Bone marrow (tissue), 2 donors: ENCODE data around the gene ILKAP.

Experiments
- DNase-seq, 2 donors: peaks; one replicate each; lab custom pipeline; 2025; lab: John Stamatoyannopoulos, UW

The ILKAP gene, protein sequence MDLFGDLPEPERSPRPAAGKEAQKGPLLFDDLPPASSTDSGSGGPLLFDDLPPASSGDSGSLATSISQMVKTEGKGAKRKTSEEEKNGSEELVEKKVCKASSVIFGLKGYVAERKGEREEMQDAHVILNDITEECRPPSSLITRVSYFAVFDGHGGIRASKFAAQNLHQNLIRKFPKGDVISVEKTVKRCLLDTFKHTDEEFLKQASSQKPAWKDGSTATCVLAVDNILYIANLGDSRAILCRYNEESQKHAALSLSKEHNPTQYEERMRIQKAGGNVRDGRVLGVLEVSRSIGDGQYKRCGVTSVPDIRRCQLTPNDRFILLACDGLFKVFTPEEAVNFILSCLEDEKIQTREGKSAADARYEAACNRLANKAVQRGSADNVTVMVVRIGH

DNA sequence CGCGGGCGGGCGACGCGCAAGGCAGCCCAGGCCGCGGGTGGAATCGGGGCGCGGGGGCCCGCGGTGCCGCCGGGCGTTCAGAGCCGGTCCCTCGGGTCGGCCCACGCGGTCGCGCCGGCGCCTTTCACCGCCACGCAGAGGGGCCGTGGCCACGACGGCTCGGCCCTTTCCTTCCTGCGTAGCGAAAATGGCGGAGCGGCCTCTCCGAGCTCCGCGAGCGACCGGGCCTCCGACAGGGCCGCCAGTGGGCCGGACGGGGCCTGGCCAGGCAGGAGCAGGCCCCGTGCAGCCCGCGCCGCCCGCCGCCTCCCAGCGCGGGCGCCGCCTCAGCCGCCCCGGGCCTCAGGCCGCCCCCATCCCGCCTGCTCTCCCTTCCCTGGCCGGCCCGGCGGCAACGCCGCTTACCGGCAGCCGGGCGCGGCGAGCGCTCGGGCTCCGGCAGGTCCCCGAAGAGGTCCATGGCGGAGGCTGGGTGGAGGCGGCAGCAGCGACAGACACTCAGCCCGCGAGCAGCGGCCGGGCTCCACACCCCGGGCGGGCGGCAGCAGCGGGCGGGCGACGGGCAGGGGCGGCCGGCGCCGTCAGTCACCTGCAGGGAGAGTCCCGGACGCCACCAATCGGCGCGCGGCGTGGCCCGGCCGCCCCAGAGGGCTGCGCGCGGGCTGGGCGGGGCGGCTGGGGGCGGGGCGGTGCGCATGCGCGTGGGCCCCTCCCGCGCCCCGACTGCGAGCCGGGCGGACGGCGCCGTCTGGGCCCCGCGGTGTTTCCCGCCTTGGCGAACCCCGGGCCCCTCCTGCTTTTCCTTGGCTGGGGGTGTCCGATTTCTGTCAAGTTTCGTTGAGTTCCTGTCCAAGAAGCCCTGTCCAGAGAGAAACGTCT is at the start of gene ILKAP:
Gene ILKAP (minus strand): TSS at position 602 of the 879 bp plus-strand sequence. CDS start 142 bp downstream, at position 460.
- DNase-seq: peak; percentile 64 to 73

DNA sequence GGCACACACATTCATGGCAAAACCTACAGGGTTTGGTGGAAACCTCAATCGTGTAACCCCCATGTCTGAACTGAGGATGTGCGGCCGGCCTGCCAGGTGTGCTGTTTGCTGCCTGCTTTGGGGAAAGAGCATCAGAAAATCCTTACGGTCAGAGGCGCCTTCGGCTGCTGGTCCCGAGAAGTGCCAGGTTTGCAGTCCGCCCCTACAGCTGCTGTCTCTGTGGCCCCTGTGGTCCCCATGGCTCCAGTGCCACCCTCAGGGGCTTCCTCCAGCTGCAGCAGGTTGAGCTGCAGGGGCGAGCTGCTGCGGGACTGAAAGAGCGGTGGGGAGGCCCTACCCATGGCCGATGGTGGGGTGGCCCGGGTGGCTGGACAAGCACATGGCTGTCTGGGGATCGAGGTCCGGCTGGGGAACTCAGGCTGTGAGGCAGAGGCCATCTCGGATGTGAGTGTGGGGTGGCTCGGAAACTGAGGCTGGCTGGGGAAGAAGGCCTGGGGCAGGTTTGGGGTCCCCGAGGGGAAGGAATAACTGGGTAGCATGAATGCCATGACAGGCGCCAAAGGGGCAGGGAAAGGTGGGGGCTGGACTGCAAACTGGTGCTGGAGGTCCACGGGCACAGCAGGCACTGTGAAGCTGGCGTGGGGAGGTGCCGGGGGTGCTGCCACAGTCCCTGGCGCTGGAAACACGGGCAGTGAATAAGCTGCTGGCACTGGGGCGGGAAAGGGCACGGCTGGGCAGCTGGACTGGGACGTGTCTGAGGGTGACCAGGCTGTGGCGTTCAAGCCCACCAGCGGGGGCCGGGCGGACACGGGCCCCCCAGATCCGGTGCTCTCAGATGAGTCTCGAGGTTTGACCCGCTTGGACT is 49.5 kb upstream of the ILKAP start:
- no peak for DNase-seq

DNA sequence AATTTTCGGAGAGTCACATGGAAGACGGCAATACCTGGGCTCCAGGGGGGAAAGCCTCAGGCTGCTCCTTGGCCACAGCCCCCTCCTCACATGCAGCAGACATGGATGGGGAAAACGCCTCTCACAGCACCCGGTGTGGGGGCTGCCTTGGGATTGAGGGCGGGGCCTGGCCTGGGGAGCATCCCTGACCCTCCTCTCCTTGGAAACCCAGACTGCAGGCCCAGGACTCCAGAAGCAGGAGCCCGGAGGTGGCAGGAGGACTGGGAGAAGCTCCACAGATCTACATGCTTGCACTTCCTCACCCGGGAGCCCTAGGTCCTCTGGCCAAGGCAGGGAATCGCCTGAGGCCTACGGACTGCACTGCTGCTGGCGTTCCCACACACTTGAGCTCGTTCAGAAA is 48.5 kb upstream of the ILKAP start:
- DNase-seq: no peak

DNA sequence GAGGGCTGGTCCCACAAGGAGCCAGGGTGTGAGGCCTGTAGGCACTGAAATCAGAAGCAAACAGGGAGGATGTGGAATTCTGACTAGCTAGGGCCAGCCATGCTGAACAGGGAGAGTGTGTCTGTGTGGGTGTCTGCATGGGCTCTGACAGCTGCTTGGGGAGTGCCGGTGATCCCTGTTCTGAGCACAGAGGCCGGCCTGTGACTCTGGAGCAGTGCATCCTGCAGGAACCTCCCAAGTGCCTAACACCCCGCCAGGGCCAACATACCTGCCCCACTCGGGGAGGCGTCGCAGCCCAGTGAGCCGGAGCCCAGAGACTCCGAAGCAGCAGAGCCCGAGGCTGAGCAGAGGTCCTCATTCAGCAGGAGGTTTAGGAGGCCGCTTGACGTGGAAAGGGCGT is 47.8 kb upstream of the ILKAP start:
- DNase-seq: no peak

DNA sequence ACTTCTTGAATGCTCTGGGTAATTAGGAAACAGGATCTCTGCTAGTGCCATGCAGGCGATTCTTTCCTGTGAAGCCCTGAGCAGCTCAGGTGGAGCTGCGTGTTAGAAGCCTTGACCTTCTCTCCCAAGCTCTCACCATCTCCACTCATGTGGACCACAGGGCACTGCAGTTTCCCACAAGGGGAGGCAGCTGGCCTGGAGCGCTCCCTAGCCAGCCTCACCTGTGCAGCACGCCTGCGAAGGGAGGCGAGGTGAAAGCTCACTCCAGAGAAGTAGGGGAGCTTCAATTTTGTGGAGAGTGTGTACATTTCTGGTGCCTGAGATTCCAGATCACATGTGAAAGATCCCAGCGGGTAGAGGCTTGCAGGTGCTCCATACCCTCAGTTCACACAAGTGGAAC is 47.4 kb upstream of the ILKAP start:
- no peak for DNase-seq

DNA sequence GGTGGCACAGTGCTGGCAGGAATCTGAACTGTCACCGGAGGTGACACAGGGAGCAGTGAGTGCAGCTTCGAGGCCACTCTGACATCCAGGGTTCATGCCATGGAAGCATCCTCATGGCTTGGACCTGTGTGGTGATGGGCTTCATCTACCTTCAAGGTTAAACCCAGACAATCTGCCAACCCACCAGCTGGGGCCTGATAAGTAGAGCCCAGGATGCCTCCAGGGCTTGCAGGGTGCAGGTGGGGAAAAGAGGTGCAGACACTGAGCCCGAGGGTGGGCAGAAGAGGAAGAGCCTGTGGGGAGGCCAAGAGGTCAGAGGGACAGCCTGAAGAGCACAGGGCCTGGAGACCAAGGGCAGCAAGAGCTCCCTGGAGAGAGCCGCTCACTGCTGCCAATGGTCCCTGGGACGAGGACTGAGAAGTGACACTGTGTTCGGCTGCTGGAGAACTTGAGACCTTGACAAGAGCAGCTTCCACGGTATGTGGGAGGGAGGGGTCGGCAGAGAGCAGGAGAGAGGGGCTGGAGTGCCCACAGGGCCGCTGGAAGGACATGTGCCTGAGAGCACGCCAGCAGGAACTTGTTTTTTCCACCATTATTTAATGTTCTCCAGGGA is 44.5 kb upstream of the ILKAP start:
- DNase-seq: no peak

DNA sequence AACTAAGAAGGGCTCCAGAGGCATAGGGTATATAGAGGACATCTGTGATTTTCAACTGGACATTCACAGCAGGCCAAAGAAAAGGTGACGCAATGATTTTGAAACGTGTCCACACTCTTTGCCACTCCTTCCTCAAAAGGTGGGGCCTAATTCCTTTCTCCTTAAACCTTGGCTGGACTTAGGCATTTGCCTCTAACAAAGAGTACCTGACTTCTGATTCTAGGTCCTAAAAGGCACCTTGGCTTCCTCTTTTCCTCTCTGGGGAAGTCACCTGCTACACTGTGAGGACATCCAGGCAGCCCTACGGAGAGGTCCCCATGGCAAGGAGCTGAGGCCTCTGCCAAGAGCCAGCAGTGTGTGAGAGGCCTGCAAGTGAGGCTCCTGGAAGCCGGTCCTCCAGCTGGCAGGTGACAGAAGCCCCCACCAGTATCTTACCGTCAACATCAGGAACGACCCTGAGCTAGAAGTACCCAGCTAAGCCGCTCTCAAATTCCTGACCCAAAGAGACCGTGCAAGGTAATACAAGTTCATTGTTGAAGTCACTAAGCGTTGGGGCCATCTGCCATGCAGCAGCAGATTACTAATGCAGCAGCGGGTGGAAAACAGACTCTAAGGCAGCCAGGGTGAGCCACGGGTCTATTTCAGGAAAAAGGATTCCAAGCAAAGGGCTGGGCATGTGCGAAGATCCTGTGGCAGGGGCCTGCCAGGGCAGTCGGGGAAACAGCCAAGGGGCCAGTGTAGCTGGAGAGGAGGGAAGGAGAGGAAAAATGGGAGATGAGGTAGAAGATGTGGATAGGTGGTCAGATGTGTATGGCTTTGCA is 43.7 kb upstream of the ILKAP start:
- DNase-seq: no peak

DNA sequence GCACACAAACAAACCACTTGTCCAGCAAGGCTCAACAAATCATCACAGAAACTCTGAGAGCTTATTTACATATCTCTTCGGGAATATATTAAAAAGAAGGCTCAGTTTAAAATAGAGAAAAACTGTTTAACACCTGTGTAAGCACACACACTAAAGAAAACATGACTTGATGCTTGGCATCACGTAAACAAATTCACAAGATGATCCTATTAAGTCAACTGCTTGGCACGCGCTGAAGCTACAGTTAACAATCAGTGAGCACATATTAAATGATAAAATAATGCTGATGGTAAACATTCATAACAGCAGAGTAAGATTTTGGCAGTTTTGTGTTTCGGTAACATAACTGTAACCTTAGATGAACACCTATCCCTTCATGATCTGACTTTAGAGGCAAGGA is 40.7 kb upstream of the ILKAP start:
- no peak for DNase-seq

DNA sequence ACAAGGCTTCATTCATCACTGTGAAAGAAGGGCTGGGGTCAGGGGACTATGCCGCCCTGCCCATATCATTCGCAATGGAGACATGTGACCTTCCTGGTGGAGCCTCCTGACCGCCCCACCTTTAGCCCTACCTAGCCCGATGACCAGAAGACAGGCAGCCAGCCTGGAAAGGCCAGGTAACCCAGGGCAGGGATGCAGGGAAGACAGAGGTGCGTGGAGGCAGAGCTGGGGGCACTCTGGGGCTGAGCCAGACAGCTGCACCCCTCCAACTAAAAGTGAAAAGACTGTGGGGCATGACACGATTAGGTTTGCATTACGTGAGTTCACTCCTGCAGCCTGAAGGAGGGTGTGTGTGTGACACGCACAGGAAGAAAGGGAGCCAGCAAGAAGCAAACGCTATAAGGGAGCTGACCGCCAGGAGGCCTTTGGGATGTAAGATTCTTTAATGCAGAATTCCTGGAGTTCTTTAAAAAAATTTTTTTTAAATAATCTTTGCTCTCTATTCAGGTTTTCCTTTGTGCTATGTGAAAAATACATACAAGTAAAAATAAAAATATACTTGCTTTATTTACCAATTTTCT is 40.1 kb upstream of the ILKAP start:
- no peak for DNase-seq

DNA sequence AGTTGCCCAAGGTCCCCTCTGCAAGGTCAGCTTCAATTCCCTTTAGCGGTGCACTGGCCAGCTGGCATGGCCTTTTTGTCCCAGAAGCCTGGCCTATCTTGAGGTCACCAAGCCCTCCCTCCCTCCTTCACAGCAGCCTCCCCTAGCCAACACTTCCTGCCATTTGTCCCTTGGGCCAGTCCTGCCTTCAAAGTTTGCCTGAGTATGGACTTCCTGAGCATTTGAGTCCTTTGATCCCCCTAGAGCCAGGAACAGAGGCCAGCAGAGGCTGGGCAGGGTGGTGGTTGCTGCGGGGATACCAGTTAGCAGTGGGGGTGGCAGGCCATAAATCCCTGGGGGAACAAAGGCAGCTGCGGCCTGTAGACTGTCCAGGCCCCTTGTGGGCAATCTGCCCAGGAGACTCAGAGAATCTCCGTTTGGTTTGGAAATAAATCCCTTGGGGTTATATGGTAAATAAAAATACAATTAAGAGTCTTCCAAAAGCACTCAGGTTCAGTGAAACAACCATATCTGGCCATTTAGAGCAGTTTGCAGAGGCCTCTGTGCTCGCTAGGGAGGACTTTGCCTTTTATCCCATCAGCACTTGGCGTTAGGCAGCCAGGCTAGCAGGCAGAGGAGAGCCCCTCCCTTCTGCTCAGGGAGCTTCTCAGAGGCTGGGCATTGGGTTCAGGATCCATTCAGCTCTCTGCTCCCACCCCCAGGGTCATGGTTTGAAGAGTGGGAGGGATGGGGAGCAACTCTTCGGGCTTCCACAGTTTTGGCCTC is 39.4 kb upstream of the ILKAP start:
- no peak for DNase-seq

DNA sequence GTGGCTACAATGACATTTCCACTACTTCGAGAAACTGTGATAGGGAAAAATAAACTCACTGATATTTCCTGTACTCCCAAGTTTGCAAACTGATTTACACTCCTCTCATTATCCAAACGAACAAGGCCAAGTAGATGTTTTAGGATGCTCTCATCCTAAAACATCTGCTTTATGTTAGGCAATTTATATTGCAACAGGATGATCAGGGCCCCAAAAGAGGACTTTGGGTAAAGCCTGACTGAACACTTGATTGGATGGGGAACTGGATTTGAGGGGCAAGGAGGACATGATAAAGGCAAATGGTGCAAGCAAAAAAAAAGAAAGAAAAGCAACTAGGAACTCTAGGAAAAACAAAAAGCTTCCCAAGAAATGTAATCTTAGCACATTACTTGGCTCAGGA is 38.5 kb upstream of the ILKAP start:
- no peak for DNase-seq

DNA sequence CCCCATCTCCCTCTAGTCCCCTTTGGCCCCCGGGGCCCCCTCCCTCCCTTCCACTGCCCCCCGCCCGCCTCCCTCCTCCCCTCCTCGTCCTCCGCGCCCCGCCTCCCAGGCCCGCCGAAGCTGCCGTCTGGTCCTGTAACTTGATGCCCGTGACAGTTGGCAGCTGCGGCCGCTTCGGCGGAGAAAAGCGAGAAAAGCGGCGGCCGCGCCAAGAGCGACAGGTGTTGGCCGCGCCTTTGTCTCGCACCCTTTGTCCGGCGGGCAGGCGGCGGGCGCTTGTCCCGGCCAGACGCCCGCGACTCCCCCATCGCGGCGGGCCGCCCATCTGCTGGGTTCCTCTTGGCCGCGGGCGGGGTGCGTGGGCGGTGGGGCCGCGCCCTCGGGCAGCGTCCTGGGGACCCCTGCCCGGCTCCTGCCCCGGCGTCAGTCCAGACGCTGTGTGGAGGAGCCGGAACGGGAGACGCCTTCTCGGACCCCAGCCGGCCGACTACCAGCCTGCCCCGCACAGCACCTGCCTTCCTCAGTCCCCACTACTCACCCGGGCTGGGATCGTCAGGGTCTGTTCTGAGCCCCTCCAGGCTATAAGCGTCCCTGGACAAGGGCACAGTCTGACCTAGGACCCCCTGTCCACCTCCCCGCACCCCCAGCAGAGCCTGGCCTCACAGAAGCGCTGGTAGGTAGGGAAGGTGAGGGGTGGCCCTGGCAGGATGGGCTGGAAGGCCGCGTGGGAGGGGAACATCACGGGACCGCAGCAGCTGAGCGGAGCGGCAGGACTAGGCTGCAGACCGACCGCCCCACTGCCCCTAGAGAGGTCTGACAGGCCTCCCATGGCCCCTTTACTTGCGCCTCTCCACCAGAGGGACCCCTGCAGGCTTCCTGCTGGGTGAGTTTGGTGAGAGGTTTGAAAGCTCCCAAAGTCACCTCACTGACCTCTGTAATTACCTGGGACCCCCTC is 37.5 kb upstream of the ILKAP start:
- DNase-seq: no peak

DNA sequence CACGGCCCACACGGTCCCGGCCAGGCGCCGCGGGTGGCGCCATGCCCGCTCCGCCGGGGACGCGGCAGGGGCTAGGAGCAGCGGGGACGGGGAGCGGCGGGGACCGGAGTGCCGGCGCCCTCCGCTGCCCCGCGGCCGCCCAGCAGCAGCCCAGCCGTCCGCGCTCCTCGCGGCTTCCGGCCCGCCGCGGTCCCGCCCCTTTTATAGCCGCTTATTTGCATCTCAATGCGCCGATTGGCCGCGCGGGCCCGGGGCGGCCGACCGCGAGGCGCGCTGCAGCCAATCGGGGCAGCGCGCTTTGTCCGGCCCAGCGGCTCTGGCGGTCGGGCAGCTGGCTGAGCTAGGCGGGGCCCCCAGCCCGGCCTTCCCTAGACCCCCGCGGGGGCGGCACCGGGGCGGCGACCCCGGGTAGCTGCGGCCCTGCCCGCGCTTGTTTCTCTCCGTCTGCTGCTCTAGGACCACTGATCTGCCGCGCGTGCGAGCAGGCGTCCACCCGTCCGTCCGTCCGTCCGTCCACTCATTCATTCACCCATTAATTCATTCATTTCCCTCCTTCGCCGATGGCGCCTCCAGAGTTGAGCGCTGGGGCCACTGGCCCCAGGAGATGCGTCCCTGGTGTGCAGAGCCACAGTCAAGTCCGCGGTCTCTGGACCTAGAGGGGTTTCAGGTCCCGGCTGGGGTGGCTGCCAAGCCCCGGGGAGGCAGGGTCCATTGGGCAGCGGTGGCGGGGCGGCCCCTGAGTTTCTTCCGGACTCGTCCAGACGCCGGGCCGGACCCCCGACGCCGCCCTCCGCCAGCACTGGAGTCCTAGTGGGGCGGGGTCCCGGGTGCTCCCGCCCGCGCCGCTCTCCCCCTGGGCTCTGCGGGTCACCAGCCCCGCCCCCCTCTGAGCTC is 36.6 kb upstream of the ILKAP start, which contains the start of gene HES6:
Gene HES6 (minus strand): TSS at position 176 of the 894 bp plus-strand sequence. CDS start 133 bp downstream, at position 43.
- peak; percentile 5 to 73 for DNase-seq

DNA sequence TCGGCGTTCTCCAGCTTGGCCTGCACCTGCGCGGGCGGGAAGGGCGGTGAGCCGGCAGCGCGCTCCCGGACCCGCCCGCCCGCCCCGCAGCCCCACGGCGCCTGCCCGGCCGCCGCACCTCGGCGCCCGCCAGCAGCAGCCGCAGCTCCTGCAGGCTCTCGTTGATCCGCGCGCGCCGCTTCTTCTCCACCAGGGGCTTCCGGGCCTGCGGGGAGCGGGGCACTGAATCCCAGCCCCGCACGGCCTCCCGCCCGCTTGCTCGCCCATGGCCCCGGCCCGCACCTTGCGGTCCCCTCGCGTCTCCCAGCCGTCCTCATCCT is 36.0 kb upstream of the ILKAP start:
- DNase-seq: no peak

DNA sequence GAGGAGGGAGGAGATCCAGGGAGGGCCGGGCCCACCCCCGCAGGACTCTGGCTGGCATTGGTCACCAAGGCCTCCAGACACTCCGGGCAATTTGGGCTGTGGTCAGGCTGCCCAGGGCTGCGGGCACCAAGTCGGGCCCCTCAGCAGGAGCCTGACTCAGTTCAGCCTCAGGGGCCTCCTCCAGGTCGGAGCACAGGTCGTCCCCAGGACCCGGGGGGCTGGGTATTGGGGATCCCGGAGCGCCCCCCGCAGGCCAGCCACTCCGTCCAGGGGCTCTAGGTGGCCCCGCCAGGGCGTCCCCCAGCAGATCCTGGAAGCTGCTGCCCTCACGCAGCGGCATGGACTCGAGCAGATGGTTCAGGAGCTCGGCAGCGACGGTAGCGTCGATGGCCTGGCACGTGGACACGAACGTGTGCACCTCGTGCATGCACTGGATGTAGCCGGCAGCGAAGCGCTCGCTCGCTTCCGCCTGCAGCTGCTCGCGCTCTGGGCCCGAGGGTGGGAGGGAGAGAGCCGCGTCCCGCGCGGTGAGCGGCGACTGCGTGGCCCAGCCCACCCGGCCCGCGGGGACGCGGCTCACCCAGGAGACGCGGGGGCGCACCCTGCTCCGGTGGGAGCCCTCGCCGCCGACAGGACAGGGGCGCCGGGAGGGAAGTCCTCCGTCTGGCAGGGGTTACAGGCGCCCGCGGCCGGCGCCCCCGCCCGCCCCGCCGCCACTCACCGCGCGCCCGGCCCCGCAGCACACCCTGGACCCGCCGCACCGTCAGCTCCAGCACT is 35.5 kb upstream of the ILKAP start:
- no peak for DNase-seq

DNA sequence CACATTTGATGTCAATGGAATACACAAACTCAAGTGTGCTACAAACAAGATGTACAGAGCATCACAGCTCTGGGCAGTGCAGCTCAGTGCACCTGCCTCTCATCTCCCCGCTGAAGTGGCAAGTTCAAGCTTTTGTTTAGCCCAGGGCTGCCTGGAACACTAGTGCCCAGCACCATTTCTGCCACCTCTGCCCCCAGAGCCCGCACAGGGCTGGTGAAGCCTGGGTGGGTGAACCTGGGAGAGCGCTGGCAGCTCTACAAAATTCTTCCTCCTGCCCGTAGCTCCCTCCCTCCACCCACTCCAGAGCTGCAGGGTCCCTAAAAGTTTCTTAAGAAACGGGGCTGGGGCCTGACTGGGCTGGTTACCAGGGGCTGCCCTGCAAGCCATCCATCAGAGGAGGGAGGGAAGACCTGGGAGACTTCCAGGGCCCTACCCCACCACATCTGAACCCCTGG is 34.8 kb upstream of the ILKAP start:
- no peak for DNase-seq
